H1 (cell line): ENCODE measurements around the gene CCDC93. TPM values are rescaled to one million over a fixed set of nuclear protein-coding genes. Genes with fewer than 3 reads are reported as not detected.

ENCODE experiments used
- CTCF ChIA-PET: fragments of 300-600 bp; sonication (Branson Sonifier 250); formaldehyde crosslinking; loops from one replicate; lab custom pipeline; 2021; ENCODE audit not compliant: partially characterized antibody; lab: Charles Lee
- POLR2A ChIA-PET: fragments of 300-600 bp; sonication (Branson Sonifier 250); formaldehyde crosslinking; loops from one replicate; lab custom pipeline; 2021; ENCODE audit warnings: inconsistent platforms; ENCODE audit not compliant: partially characterized antibody; lab: Charles Lee
- DNase-seq, 2 experiments: peaks; one replicate each; pipeline versions ENCODE4 v3.0.0 to v3.0.0-alpha.2; 2010 to 2022; ENCODE audit warnings: low spot score in 2 of 2, low read depth in 1 of 2, mixed read lengths in 1 of 2
- FAIRE-seq: peaks from 2 replicates; lab custom pipeline; 2011; peaks lifted over from hg19 to GRCh38; lab: Jason Lieb, UNC
- H2AFZ ChIP-seq: 2 replicates; pipeline ENCODE4 v1.8.1; 2012; ENCODE audit warnings: low read length, inconsistent platforms
- H2AK5ac ChIP-seq: 2 replicates; pipeline ENCODE4 v1.6.1; 2013; ENCODE audit warnings: low read depth, low read length
- H2BK120ac ChIP-seq: replicated peaks from 2 replicates; pipeline ENCODE3; 2013; ENCODE audit warnings: low read depth, low read length, inconsistent platforms
- H2BK12ac ChIP-seq: 2 replicates; pipeline ENCODE4 v1.6.1; 2013; ENCODE audit warnings: low read depth, low read length
- H2BK15ac ChIP-seq: 2 replicates; pipeline ENCODE4 v1.6.1; 2013; ENCODE audit warnings: low read length
- H2BK20ac ChIP-seq: 2 replicates; pipeline ENCODE4 v1.6.1; 2013; ENCODE audit warnings: low read length
- H2BK5ac ChIP-seq: 2 replicates; pipeline ENCODE4 v1.6.1; 2013; ENCODE audit warnings: low read depth, low read length
- H3K14ac ChIP-seq: 2 replicates; pipeline ENCODE4 v1.6.1; 2013; ENCODE audit warnings: inconsistent platforms; ENCODE audit not compliant: insufficient read length
- H3K18ac ChIP-seq: 2 replicates; pipeline ENCODE4 v1.6.1; 2013; ENCODE audit warnings: low read length; ENCODE audit errors: extremely low read depth
- H3K23ac ChIP-seq: 2 replicates; pipeline ENCODE4 v1.6.1; 2013; ENCODE audit warnings: inconsistent platforms; ENCODE audit not compliant: insufficient read length
- H3K23me2 ChIP-seq: 2 replicates; pipeline ENCODE4 v1.6.1; 2013; ENCODE audit warnings: low read depth, low read length
- H3K27ac ChIP-seq: 2 replicates; pipeline ENCODE4 v1.6.1; 2011; ENCODE audit warnings: low read depth, low read length, inconsistent platforms
- H3K27me3 ChIP-seq, 4 experiments: replicated peaks in 1 of 4; 1 replicate in 1 of 4; 2 replicates in 3 of 4; pipeline versions ENCODE4 v1.6.1 to v1.8.1; 2011 to 2013; ENCODE audit warnings: low read length in 3 of 4, mild to moderate bottlenecking in 3 of 4, inconsistent platforms in 2 of 4, mixed read lengths in 2 of 4, moderate library complexity in 1 of 4; ENCODE audit not compliant: control insufficient read depth in 3 of 4, insufficient read depth in 3 of 4; ENCODE audit errors: extremely low read depth in 1 of 4
- H3K36me3 ChIP-seq, 4 experiments: 2 replicates each; pipeline versions ENCODE4 v1.6.1 to v1.8.1; 2011 to 2013; ENCODE audit warnings: mild to moderate bottlenecking in 4 of 4, low read length in 3 of 4, moderate library complexity in 2 of 4, control low read depth in 1 of 4, inconsistent platforms in 1 of 4; ENCODE audit not compliant: insufficient read depth in 4 of 4, control insufficient read depth in 2 of 4
- H3K4ac ChIP-seq: replicated peaks from 2 replicates; pipeline ENCODE3; 2013; ENCODE audit warnings: low read length, low read depth, mixed read lengths, inconsistent platforms; ENCODE audit not compliant: insufficient read length
- H3K4me1 ChIP-seq, 4 experiments: replicated peaks in 1 of 4; 1 replicate in 1 of 4; 2 replicates in 3 of 4; pipeline versions ENCODE4 v1.6.1 to v1.8.1; 2011 to 2013; ENCODE audit warnings: low read length in 3 of 4, inconsistent platforms in 2 of 4, mixed read lengths in 1 of 4; ENCODE audit not compliant: insufficient read depth in 4 of 4, control insufficient read depth in 3 of 4
- H3K4me2 ChIP-seq, 2 experiments: 2 replicates each; pipeline versions ENCODE4 v1.6.1 to v1.8.1; 2011 to 2013; ENCODE audit warnings: low read depth in 2 of 2, low read length in 2 of 2, control low read depth in 1 of 2, inconsistent platforms in 1 of 2, mild to moderate bottlenecking in 1 of 2; ENCODE audit not compliant: insufficient read depth in 1 of 2
- H3K4me3 ChIP-seq, 4 experiments: fragments of 200-600, 300-600 bp in 1 of 4; sonication (generic), shearing (Covaris generic), sonication (Bioruptor Twin) in 1 of 4; 2 replicates each; pipeline versions ENCODE4 v1.5.1 to v1.8.1; 2011 to 2016; ENCODE audit warnings: low read length in 4 of 4, low read depth in 3 of 4, control low read depth in 2 of 4, inconsistent platforms in 2 of 4, mild to moderate bottlenecking in 2 of 4, mixed read lengths in 1 of 4, moderate library complexity in 1 of 4; ENCODE audit not compliant: insufficient read depth in 2 of 4; ENCODE audit errors: extremely low read depth in 1 of 4
- H3K56ac ChIP-seq: replicated peaks from 2 replicates; pipeline ENCODE3; 2013; ENCODE audit warnings: low read depth, mild to moderate bottlenecking, mixed read lengths, low read length, inconsistent platforms; ENCODE audit not compliant: insufficient read length
- H3K79me1 ChIP-seq: 2 replicates; pipeline ENCODE4 v1.6.1; 2013; ENCODE audit warnings: low read depth, low read length, control low read depth
- H3K79me2 ChIP-seq, 2 experiments: 2 replicates each; pipeline versions ENCODE4 v1.6.1 to v1.8.1; 2012 to 2013; ENCODE audit warnings: low read length in 2 of 2, mild to moderate bottlenecking in 2 of 2, inconsistent platforms in 1 of 2; ENCODE audit not compliant: insufficient read depth in 2 of 2, control insufficient read depth in 1 of 2
- H3K9ac ChIP-seq, 4 experiments: replicated peaks in 1 of 4; 1 replicate in 1 of 4; 2 replicates in 3 of 4; pipeline versions ENCODE4 v1.6.1 to v1.8.1; 2011 to 2013; ENCODE audit warnings: low read depth in 3 of 4, low read length in 3 of 4, control low read depth in 2 of 4, mild to moderate bottlenecking in 2 of 4, moderate library complexity in 2 of 4, inconsistent platforms in 1 of 4; ENCODE audit errors: extremely low read depth in 1 of 4
- H3K9me3 ChIP-seq, 2 experiments: 2 replicates each; pipeline versions ENCODE4 v1.6.1 to v1.8.1; 2012 to 2013; ENCODE audit warnings: mild to moderate bottlenecking in 2 of 2, moderate library complexity in 2 of 2, control low read depth in 1 of 2, inconsistent platforms in 1 of 2, low read depth in 1 of 2, low read length in 1 of 2, mixed read lengths in 1 of 2; ENCODE audit not compliant: insufficient read depth in 2 of 2
- H4K20me1 ChIP-seq, 2 experiments: replicated peaks in 1 of 2; 2 replicates each; pipeline versions ENCODE3 to v1.8.1; 2011 to 2013; ENCODE audit warnings: inconsistent platforms in 2 of 2, low read length in 2 of 2, mild to moderate bottlenecking in 1 of 2; ENCODE audit not compliant: insufficient read depth in 2 of 2, control insufficient read depth in 1 of 2
- H4K5ac ChIP-seq: 2 replicates; pipeline ENCODE4 v1.6.1; 2013; ENCODE audit warnings: low read length, low read depth, mixed read lengths, inconsistent platforms; ENCODE audit not compliant: insufficient read length
- H4K8ac ChIP-seq: 2 replicates; pipeline ENCODE4 v1.8.0; 2013; ENCODE audit warnings: mild to moderate bottlenecking, moderate library complexity, low read length, inconsistent platforms; ENCODE audit not compliant: insufficient read depth; ENCODE audit errors: extremely low read depth
- H4K91ac ChIP-seq: replicated peaks from 2 replicates; pipeline ENCODE3; 2013; ENCODE audit warnings: low read length, mixed read lengths, inconsistent platforms; ENCODE audit not compliant: insufficient read length
- ATF3 ChIP-seq: IDR thresholded peaks from 2 replicates; pipeline ENCODE4 v1.6.1; 2011; ENCODE audit warnings: low read depth, mild to moderate bottlenecking, low read length; ENCODE audit not compliant: insufficient read depth
- BACH1 ChIP-seq: IDR thresholded peaks from 2 replicates; pipeline ENCODE4 v1.6.1; 2012; ENCODE audit warnings: low read length, improper control_type of control experiment
- CBX8 ChIP-seq: fragments of 300-800, 300-1000 bp; sonication (generic); IDR thresholded peaks from 2 replicates; pipeline ENCODE4 v1.7.1; 2016; ENCODE audit warnings: low read depth, low read length, borderline replicate concordance
- CTCF ChIP-seq, 3 experiments: IDR thresholded peaks; 1 replicate in 2 of 3; 2 replicates in 1 of 3; pipeline versions ENCODE4 v1.5.1 to v1.6.1; 2011; ENCODE audit warnings: low read length in 3 of 3, mild to moderate bottlenecking in 3 of 3, inconsistent platforms in 2 of 3, low read depth in 1 of 3, moderate library complexity in 1 of 3; ENCODE audit not compliant: insufficient read depth in 1 of 3; ENCODE audit errors: control extremely low read depth in 1 of 3
- KDM4A ChIP-seq: IDR thresholded peaks from one replicate; pipeline ENCODE4 v1.7.1; 2012; ENCODE audit warnings: low read depth, mild to moderate bottlenecking, moderate library complexity, low read length, inconsistent platforms; ENCODE audit not compliant: severe bottlenecking
- MAX ChIP-seq: IDR thresholded peaks from 2 replicates; pipeline ENCODE4 v1.6.1; 2012; ENCODE audit warnings: inconsistent platforms
- NANOG ChIP-seq: IDR thresholded peaks from 2 replicates; pipeline ENCODE4 v1.6.1; 2011; ENCODE audit warnings: low read length, low read depth, mild to moderate bottlenecking, inconsistent platforms; ENCODE audit not compliant: insufficient read depth, poor library complexity, severe bottlenecking
- POLR2A ChIP-seq, 2 experiments: IDR thresholded peaks; 1 replicate in 1 of 2; 2 replicates in 1 of 2; pipeline ENCODE4 v1.6.1; 2011; ENCODE audit warnings: low read depth in 2 of 2, low read length in 2 of 2, mild to moderate bottlenecking in 2 of 2; ENCODE audit errors: control extremely low read depth in 1 of 2
- SIRT6 ChIP-seq: IDR thresholded peaks from one replicate; pipeline ENCODE4 v1.7.1; 2012; ENCODE audit warnings: low read length, inconsistent platforms
- SUZ12 ChIP-seq: fragments of 200-600 bp; sonication (generic); IDR thresholded peaks from 2 replicates; pipeline ENCODE4 v1.6.1; 2012; ENCODE audit warnings: mild to moderate bottlenecking, inconsistent platforms, low read length, moderate library complexity, mixed read lengths
- TCF12 ChIP-seq: IDR thresholded peaks from 2 replicates; pipeline ENCODE4 v1.6.1; 2011; ENCODE audit warnings: low read depth, mild to moderate bottlenecking, low read length
- WGBS, 2 experiments: shearing (Covaris generic) in 1 of 2; methylation state at CpG; one replicate each; pipeline versions ENCODE4 v1.1.6 to v1.1.7; 2013 to 2015; ENCODE audit warnings: low lambda C conversion rate in 2 of 2, mixed read lengths in 2 of 2, inconsistent platforms in 1 of 2, low coverage in 1 of 2, missing lambda C conversion rate in 1 of 2; ENCODE audit not compliant: insufficient replicate concordance in 2 of 2, insufficient coverage in 1 of 2, insufficient read length in 1 of 2; ENCODE audit errors: extremely low coverage in 1 of 2, missing lambda C conversion rate in 1 of 2; 5-methylcytosine and 5-hydroxymethylcytosine counted together
- polyA plus RNA-seq, 7 experiments: library from polyadenylated mRNA; depleted of rRNA in 3 of 7; stranded (reverse) in 5 of 7; unstranded in 2 of 7; fragments of >200 nt in 5 of 7; fragments of 200-250 nt in 2 of 7; gene quantifications; 1 replicate in 5 of 7; 2 replicates in 1 of 7; 4 replicates in 1 of 7; pipeline versions ENCODE4 v1.2.1 to v1.2.3, GENCODE V29; 2011 to 2013; ENCODE audit warnings: missing spikeins in 2 of 7, mixed read lengths in 2 of 7
- total RNA-seq: library from RNA; stranded (reverse); fragmentation: NEBNext Ultra II Directional; extraction: Animal tissue kit (Norgen Biotek cat#: 25700); gene quantifications from 2 replicates; pipeline ENCODE4 v1.2.1, GENCODE V29; 2021

CCDC93 gene
- total and polyA plus RNA-seq, 2 of the 8 experiments (the other 6 are each of a cell fraction or from before 2014, with no cell fraction given) = 5.5 to 18.0 TPM

GRCh38 chr2:117983040-117983439 is 30.8 kb downstream of the CCDC93 start:
- ChIA-PET CTCF (interaction anchor here (0.8 to 3.2 kb wide), 2 partner anchors 12 to 21 kb away, joined by 3 to 10 read pairs; no protein-coding TSS in a partner anchor), POLR2A (no interaction called here)
- Histone ChIP-seq H3K9ac (no peak overlapping the region), H4K5ac (no peak overlapping the region), H3K23ac (no peak overlapping the region), H3K9me3 (no peaks in the 10 kb centered on the region), H3K56ac (no peak overlapping the region), H2BK12ac (no peak overlapping the region), H2AK5ac (no peak overlapping the region), H3K4me1 (no peaks in the 10 kb centered on the region), H2BK20ac (no peak overlapping the region), H4K91ac (no peak overlapping the region), H3K18ac (no peak overlapping the region), H2BK15ac (no peak overlapping the region), H3K4me3 (no peak overlapping the region), H2BK120ac (no peak overlapping the region), H3K79me1 (no peaks in the 10 kb centered on the region), H3K14ac (no peak overlapping the region), H2AFZ (no peak overlapping the region), H3K27ac (no peak overlapping the region), H3K23me2 (no peaks in the 10 kb centered on the region), H3K79me2 (no peaks in the 10 kb centered on the region), H3K4ac (no peak overlapping the region), H3K27me3 (peaks cover 0 to 1% (median 0%) of the 10 kb centered on the region in 4 experiments; a peak in 1 of 7 replicates), H3K36me3 (peaks cover 0 to 5% (median 0%) of the 10 kb centered on the region in 4 experiments; a peak in 2 of 8 replicates), H2BK5ac (no peak overlapping the region), H4K20me1 (no peaks in the 10 kb centered on the region), H4K8ac (no peak overlapping the region), H3K4me2 (no peak overlapping the region)
- FAIRE-seq = no peak
- no peak for DNase-seq
- 89% methylated on average over 3 of the region's 3 CpGs; no CpG with 5 or more reads in 1 of the 2 experiments for WGBS, 2 experiments
- no peak for TF ChIP-seq SUZ12
- TF ChIP-seq CTCF (IDR thresholded peaks at IDR 0.05; ENCODE audit: control extremely low read depth in 1 of 3, insufficient read depth in 1 of 3, low read depth in 1 of 3, low read length in 3 of 3) = no peak
- TF ChIP-seq TCF12 = no peak
- no peak for TF ChIP-seq SIRT6
- no peak for TF ChIP-seq MAX
- TF ChIP-seq ATF3 = no peak
- TF ChIP-seq NANOG = no peak
- TF ChIP-seq POLR2A (IDR thresholded peaks at IDR 0.05; ENCODE audit: control extremely low read depth in 1 of 2, low read depth in 2 of 2, low read length in 2 of 2) = no peak
- no peak for TF ChIP-seq CBX8
- TF ChIP-seq KDM4A = no peak
- TF ChIP-seq BACH1 = no peak
